ENCODE data around the gene ZACN.

- no peak for TF ChIP-seq CTCF (IDR thresholded peaks at IDR 0.05; ENCODE audit: low read depth, low read length, poor library complexity, severe bottlenecking)
- TF ChIP-seq EZH2phosphoT487 (IDR thresholded peaks at IDR 0.05; ENCODE audit: borderline replicate concordance, low read length) = no peak
Measured at GRCh38 chr17:76103274-76104139, 24.5 kb downstream of the ZACN start, which contains the start of gene EXOC7.

Data from DOHH2 (cell line).